ENCODE data around the gene STARD10. TPM values are rescaled to one million over a fixed set of nuclear protein-coding genes. Genes with fewer than 3 reads are reported as not detected.

Gene STARD10
- total RNA-seq, 1 donor from 2014 or later, result 38.4 TPM

GRCh38 chr11:72739240-72740059, 54.4 kb downstream of the STARD10 start:
- no peak for TF ChIP-seq EZH2 (IDR thresholded peaks at IDR 0.05; ENCODE audit: insufficient read depth, low read length)
- no peak for TF ChIP-seq CTCF (IDR thresholded peaks at IDR 0.05; ENCODE audit: insufficient read depth, low read depth, low read length)
- Histone ChIP-seq H3K4me1 (ENCODE audit: insufficient read depth, low read length) (peaks cover 48% of the 10 kb centered on the region), H3K9me3 (ENCODE audit: insufficient read depth, low read depth, low read length) (no peaks in the 10 kb centered on the region), H3K27ac (ENCODE audit: low read depth, low read length) (no peak overlapping the region), H3K4me3 (ENCODE audit: insufficient read depth, low read depth, low read length) (no peak overlapping the region), H2AFZ (ENCODE audit: low read depth, low read length) (no peak overlapping the region), H4K20me1 (ENCODE audit: insufficient read depth, low read length) (peaks cover 58% of the 10 kb centered on the region), H3K4me2 (ENCODE audit: low read length) (no peak overlapping the region), H3K36me3 (ENCODE audit: insufficient read depth, low read length) (no peaks in the 10 kb centered on the region), H3K9ac (ENCODE audit: low read length) (no peak overlapping the region), H3K27me3 (ENCODE audit: insufficient read depth, low read length) (no peaks in the 10 kb centered on the region), H3K79me2 (ENCODE audit: insufficient read depth, low read length) (peaks cover 40% of the 10 kb centered on the region)
- Mint-ChIP-seq H3K27me3 (ENCODE audit: low read depth, unreplicated experiment) (peaks cover 3% of the 10 kb centered on the region), H3K36me3 (ENCODE audit: low read depth, unreplicated experiment) (peaks cover 6% of the 10 kb centered on the region), H3K4me1 (ENCODE audit: low read depth, unreplicated experiment) (peaks cover 49% of the 10 kb centered on the region), H3K27ac (ENCODE audit: unreplicated experiment) (peak overlapping the region; percentile 26), H3K9me3 (ENCODE audit: unreplicated experiment) (no peaks in the 10 kb centered on the region), H3K4me3 (ENCODE audit: unreplicated experiment) (no peak overlapping the region)
- FAIRE-seq, result no peak
- no peak for DNase-seq (ENCODE audit: low read depth)

GRCh38 chr11:72738199-72739141, 55.4 kb downstream of the STARD10 start:
- TF ChIP-seq EZH2 (IDR thresholded peaks at IDR 0.05; ENCODE audit: insufficient read depth, low read length) (no peak), CTCF (IDR thresholded peaks at IDR 0.05; ENCODE audit: insufficient read depth, low read depth, low read length) (no peak)
- H2AFZ ChIP-seq (ENCODE audit: low read depth, low read length), result no peak overlapping the region
- no peak overlapping the region for H3K27ac Mint-ChIP-seq (ENCODE audit: unreplicated experiment)
- peaks cover 48% of the 10 kb centered on the region for H4K20me1 ChIP-seq (ENCODE audit: insufficient read depth, low read length)
- no peaks in the 10 kb centered on the region for H3K27me3 Mint-ChIP-seq (ENCODE audit: low read depth, unreplicated experiment)
- peaks cover 4% of the 10 kb centered on the region for H3K36me3 Mint-ChIP-seq (ENCODE audit: low read depth, unreplicated experiment)
- no peaks in the 10 kb centered on the region for H3K9me3 Mint-ChIP-seq (ENCODE audit: unreplicated experiment)
- peaks cover 39% of the 10 kb centered on the region for H3K79me2 ChIP-seq (ENCODE audit: insufficient read depth, low read length)
- no peak for DNase-seq (ENCODE audit: low read depth)
- FAIRE-seq, result no peak
- no peak overlapping the region for H3K4me3 Mint-ChIP-seq (ENCODE audit: unreplicated experiment)
- no peak overlapping the region for H3K9ac ChIP-seq (ENCODE audit: low read length)
- H3K36me3 ChIP-seq (ENCODE audit: insufficient read depth, low read length), result no peaks in the 10 kb centered on the region
- H3K27me3 ChIP-seq (ENCODE audit: insufficient read depth, low read length), result no peaks in the 10 kb centered on the region
- H3K4me1 ChIP-seq (ENCODE audit: insufficient read depth, low read length), result peaks cover 48% of the 10 kb centered on the region
- H3K4me1 Mint-ChIP-seq (ENCODE audit: low read depth, unreplicated experiment), result peaks cover 42% of the 10 kb centered on the region
- H3K27ac ChIP-seq (ENCODE audit: low read depth, low read length), result no peak overlapping the region
- H3K4me2 ChIP-seq (ENCODE audit: low read length), result no peak overlapping the region
- H3K4me3 ChIP-seq (ENCODE audit: insufficient read depth, low read depth, low read length), result no peak overlapping the region
- H3K9me3 ChIP-seq (ENCODE audit: insufficient read depth, low read depth, low read length), result no peaks in the 10 kb centered on the region

All from astrocyte (in vitro differentiated cells and primary cell).